VCaP (cell line): ENCODE measurements around the gene P2RY4.

ENCODE experiments used
- H3K27ac ChIP-seq: fragments of 450-650 bp; 2 replicates; pipeline ENCODE4 v1.5.1; 2017
- TF ChIP-seq, protein P1 (sequence below): fragments of 450-650 bp; conservative IDR thresholded peaks from 2 replicates; pipeline ENCODE4 v1.5.1; 2017; ENCODE audit warnings: mild to moderate bottlenecking, moderate library complexity

The P2RY4 gene

DNA sequence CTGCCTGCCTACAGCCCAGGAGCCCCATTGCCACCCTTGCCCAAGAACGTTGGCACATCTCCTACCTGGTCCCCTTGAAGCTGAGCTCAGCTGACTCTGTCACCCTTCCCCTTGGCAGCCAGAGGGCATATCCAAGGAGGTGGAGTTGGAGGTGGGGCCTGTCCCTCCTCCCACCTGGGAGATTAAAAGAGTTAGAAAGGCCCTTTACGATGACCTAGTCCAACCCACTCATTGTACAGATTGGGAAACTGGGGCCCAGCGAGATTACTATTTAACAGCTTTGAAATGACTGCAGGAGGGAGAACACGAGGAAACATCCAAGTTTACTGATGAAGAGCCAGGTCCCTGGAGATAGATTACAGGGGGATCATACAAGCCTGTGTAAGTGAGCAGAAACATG, at the start of gene P2RY4:
Gene P2RY4, minus strand, starts transcription at position 101 of the 400 bp plus-strand sequence. CDS start 580 bp downstream, outside the sequence.
- TF ChIP-seq, protein P1, sequence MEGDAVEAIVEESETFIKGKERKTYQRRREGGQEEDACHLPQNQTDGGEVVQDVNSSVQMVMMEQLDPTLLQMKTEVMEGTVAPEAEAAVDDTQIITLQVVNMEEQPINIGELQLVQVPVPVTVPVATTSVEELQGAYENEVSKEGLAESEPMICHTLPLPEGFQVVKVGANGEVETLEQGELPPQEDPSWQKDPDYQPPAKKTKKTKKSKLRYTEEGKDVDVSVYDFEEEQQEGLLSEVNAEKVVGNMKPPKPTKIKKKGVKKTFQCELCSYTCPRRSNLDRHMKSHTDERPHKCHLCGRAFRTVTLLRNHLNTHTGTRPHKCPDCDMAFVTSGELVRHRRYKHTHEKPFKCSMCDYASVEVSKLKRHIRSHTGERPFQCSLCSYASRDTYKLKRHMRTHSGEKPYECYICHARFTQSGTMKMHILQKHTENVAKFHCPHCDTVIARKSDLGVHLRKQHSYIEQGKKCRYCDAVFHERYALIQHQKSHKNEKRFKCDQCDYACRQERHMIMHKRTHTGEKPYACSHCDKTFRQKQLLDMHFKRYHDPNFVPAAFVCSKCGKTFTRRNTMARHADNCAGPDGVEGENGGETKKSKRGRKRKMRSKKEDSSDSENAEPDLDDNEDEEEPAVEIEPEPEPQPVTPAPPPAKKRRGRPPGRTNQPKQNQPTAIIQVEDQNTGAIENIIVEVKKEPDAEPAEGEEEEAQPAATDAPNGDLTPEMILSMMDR = no peak
- no peak within 1 kb of the TSS for H3K27ac ChIP-seq

DNA sequence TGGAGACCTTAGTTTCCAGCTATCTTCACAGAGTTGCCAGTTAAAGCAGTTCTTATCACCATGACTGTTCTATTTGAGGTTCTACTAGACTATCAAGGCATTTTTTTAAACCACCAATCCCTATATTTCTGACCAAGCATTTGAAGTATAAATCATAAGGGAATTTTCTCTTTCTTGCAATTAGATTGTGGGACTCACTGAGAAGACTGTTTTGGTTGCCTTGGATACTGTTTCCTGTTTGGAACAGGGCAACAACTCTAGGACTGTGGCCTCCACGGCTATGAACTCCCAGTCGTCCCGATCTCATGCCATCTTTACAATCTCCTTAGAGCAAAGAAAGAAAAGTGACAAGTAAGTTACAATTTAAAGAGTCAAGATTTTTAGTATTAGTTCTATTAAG, 41.7 kb upstream of the P2RY4 start:
- TF ChIP-seq, protein P1 = no peak
- no peak overlapping the region for H3K27ac ChIP-seq

DNA sequence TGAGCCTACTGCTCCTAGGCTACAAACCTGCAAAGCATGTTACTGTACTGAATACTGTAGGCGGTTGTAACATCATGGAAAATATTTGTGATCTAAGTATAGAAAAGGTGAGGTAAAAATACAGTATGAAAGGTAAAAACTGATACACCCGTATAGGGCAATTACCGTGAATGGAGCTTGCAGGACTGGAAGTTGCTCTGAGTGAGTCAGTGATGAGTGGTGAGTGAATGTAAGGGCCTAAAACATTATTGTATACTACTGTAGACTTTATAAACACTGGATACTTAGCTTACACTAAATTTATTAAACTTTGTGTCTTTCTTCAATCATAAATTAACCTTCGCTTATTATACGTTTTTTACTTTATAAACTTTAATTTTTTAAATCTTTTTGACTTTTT, 33.6 kb upstream of the P2RY4 start:
- TF ChIP-seq, protein P1 = no peak
- no peak overlapping the region for H3K27ac ChIP-seq

DNA sequence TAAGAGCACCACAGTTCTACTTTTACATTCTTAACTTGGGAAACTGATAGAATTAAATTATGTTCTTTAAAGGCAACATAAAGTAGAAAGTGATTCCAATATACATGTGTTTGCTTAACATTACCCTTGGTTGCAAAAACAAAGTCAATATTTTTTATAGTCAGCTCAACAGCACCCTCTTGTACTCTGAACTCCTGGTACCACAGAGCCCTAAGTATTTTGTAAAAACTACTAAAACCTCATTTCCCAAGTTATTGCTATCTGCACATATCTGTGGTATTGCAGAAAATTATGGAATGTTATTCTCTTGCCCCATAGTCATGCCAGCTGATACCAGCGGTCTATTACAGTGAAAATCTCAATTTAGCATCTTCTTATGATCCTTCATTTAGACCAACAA, 32.8 kb upstream of the P2RY4 start:
- H3K27ac ChIP-seq = no peak overlapping the region
- TF ChIP-seq, protein P1 = no peak

DNA sequence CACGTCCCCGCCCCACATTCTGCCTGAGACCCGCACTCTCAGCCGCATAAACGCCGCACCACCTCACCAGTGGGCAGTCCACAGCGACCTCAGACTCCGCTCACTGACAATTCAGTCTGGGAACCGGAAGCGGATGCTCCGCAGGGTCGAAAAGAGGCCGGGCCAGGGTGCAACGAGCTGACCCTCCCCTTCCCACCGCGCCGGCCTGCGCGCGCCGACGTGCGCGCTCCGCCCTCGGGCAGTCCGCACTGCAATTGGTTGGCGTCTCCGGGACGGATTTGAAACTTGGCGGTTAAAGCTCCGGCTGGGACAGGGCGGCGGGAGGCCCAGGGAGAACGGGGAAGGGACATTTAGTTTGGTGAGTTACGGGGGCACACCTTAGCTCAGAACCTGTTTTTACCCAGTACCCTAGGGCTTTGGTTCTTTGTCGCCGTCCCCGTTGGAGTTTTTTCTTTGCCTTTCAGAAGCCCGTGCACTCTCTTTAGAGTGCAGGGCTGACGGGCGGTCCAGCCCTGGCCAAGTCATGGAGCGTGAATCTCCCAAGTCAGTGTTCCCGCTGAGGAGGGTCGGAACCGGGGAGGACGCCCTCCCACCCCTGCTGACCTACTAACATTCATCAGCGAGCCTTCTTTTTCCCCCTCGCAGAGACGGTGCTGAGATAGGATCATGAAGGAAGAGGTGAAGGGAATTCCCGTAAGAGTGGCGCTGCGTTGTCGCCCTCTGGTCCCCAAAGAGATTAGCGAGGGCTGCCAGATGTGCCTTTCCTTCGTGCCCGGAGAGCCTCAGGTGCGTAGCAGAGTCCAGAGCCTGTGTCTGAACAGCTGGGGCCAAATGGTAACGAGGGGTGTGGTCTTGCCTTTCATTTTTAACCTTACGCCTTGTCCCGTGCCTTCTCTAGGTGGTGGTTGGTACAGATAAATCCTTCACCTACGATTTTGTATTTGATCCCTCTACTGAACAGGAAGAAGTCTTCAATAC, 30.1 kb upstream of the P2RY4 start, which contains the start of the genes KIF4A and PDZD11:
Gene KIF4A, plus strand, starts transcription at position 312 of the 978 bp plus-strand sequence. Its CDS starts 355 bp downstream, at position 667.
Gene PDZD11, minus strand, starts transcription at position 135 of the 978 bp plus-strand sequence. CDS start 586 bp downstream, outside the sequence.
- H3K27ac ChIP-seq = peak within 1 kb of the TSS; percentile 58
- TF ChIP-seq, protein P1 = no peak

DNA sequence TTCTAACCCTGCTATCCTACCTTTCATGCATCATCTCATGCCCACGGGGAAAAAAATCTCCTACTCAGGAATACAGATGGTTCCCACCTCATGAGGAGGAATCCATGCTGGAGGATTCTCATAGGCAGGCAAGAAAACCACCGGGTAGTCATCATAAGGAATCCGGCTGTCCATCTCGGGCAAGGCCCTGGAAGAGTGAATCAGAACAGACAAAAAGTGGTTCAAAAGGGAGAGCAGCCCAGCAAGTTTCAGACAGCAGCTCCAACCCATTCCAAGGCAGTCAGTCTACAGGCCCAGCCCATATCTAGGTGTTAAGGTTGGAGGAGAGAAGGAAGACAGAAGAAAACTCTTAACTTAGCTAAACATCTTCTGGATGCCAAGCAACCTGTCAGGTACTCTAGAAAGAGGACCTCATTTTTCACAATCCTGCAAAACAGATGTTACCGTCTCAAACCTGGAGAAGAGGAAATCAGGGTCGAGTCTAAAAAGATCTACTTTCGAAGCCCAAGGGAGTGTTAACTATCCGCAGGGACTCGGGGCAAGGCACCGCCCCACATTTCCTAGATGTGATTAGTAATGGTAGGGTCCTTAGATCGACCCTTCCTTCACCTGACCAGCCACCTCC, 29.3 kb upstream of the P2RY4 start:
- peak overlapping the region; percentile 58 for H3K27ac ChIP-seq
- TF ChIP-seq, protein P1 = no peak

DNA sequence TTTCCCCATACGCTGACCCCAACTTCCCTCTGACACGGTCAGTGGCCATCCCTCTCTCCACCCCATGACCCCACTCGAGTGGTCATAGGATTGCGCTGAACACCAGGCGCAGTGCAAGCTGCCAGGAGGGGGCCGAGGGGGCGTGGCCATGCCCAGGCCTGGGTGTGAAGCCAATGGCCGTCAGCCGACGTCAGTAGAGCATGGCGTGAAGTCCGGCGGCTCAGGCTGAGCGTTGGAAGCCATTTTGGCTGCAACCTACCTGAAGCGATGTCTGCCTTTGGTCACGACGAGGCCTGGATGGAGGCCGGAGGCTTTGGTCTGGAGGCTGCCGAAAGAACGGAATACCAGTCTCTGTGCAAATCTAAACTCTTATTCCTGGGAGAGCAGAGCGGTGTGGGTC, 21.9 kb upstream of the P2RY4 start, which contains the start of gene RAB41:
Gene RAB41, plus strand, starts transcription at position 222 of the 400 bp plus-strand sequence. Its CDS starts 46 bp downstream, at position 268.
- TF ChIP-seq, protein P1 = no peak
- H3K27ac ChIP-seq = no peak within 1 kb of the TSS
